CD4-positive, alpha-beta T cell treated with Interferon gamma for 1 hour (primary cell): ENCODE measurements around the gene CFAP99.
"Not testable (repeated sequence)": the region's sequence is repeated elsewhere in the genome, so short reads cannot be mapped to it uniquely, and the experiment has no call there.

ENCODE experiments used
- DNase-seq: peaks from one replicate; pipeline ENCODE4 v3.0.0-alpha.2; 2020

The CFAP99 gene

GRCh38 chr4:2412885-2413716 lies 5.7 kb upstream of the CFAP99 start:
- peak; percentile 91 for DNase-seq

- DNase-seq = peak; percentile 30
These were observed 4.7 kb upstream of the CFAP99 start for GRCh38 chr4:2413821-2414610.

DNA sequence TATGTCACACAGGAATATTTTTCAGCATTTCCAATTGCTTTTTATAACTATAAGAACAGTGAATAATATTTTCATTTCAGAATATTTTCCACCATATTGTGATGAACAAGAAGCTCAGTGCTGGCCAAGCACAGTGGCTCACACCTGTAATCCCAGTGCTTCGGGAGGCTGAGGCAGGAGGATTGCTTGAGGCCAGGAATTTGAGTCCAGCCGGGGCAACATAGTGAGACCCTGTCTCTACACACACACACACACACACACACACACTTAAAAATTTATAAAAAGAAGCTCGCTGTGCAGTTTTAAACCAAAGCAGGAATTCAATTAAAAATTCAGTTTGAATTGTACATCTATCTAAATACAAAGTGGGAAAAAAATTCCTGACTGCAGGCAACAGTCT lies 3.5 kb upstream of the CFAP99 start:
- no peak for DNase-seq

DNA sequence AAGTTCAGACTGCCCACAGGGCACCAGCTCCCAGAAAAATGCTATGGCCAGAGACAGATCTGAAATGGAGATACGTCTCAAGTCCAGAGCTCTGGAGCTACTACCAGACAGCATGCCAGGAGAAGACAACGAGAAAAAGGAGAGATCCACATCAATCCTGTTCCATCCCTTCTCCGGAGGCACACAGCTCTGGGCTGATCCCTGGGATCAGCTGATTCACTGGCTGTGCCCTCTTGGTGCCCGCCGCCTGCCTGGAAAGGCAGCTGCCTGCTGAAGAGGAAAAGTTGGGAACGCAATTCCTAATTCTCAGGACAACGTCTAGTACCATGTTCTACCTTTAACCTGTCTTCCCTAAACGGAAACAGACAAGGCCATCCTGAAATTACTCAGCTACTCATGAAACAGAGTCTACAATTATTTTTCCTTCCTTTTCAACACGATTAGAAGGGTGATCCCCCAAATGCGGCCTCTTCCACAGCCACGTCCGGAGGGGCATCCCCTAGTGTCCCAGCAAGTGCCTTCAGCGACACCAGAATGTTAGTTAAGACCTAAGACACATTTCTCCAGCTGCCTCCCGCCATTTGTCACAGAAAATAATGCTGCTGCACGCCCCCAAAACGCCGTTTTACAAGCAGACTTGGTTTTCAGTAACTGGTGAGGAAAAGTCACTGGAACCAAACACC lies 2.7 kb upstream of the CFAP99 start:
- no peak for DNase-seq

- no peak for DNase-seq
These were observed 2.1 kb upstream of the CFAP99 start for GRCh38 chr4:2416564-2417225.

DNA sequence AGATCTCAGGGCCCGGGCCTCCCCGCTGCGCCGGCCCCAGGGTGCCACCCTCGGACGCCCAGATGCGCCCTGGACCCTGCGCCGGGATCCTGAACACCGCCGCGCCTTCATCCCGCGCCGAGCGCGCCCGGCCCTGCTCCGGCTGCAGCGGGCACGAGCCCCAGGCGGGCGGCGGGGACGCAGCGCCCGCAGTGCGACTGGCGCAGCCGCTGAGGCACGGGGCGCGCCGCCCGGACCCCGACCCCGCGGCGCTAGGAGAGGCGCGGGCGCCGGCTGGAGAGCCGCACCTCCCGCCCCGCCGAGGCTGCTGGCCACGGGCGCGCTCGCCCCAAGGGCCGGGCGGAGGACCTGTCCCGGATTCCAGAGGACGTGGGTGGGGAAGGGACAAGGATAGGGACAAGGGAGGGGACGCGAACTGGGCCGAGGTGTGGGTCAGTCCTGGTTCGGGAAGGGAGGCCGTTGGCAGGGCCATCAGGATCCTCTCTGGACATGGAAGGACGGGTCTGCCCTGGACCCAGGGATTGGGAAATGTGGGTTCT lies 1.5 kb upstream of the CFAP99 start:
- no peak for DNase-seq

DNA sequence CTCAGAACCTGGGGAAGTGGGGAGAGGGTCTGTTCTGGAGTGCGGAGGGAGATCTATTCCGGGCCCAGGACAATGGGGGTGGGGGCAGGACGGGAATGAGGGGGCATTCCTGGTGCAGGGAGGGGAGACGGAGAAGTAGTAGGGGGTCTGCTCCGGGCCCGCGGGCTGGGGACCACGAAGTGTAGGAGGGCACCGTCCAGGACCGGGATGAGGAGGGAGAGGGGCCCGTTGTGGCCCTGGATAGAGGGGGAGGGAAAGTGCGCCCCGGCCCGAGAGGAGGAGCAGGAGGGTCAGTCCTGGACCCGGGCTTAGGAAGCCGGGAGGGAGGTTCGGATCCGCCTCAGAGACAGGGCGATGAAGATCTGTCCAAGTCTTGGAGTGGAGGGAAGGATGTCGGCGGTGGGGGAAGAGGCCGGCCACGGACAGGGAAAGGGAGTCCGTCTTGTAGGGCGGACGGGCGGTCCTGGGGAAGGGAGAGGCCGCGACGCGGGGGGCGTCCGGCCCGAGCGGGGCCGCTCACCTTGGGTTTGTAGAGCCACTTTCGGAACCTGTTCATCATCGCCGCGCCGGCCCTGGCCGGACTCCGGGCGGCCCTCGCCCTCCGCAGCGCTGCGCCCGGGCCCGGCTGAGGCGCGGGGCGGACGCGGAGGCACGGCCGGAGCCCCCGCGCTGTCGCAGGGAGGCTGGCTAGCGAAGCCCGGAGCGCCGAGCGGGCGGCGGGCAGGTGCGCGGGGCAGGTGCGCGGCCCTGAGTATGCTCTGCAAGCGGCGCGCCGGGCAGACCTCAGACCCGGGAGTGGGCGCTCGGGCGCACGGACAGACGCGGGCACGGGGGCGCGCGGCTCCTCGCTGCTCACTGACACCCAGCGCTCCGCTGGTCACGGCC lies 748 bp upstream of the CFAP99 start, which contains the start of gene ZFYVE28:
ZFYVE28 (minus strand) TSS at position 881 of the 885 bp plus-strand sequence; CDS start at position 559, 322 bp downstream.
- no peak for DNase-seq

GRCh38 chr4:2419814-2420213 lies 1.1 kb downstream of the CFAP99 start:
- DNase-seq = peak; percentile 60

- no peak for DNase-seq
These were observed 3.2 kb downstream of the CFAP99 start for GRCh38 chr4:2421928-2422327.

GRCh38 chr4:2423066-2423465 lies 4.3 kb downstream of the CFAP99 start:
- DNase-seq = no peak

GRCh38 chr4:2423695-2424094 lies 4.9 kb downstream of the CFAP99 start:
- no peak for DNase-seq

- no peak for DNase-seq
These were observed 5.8 kb downstream of the CFAP99 start for GRCh38 chr4:2424581-2424980.

DNA sequence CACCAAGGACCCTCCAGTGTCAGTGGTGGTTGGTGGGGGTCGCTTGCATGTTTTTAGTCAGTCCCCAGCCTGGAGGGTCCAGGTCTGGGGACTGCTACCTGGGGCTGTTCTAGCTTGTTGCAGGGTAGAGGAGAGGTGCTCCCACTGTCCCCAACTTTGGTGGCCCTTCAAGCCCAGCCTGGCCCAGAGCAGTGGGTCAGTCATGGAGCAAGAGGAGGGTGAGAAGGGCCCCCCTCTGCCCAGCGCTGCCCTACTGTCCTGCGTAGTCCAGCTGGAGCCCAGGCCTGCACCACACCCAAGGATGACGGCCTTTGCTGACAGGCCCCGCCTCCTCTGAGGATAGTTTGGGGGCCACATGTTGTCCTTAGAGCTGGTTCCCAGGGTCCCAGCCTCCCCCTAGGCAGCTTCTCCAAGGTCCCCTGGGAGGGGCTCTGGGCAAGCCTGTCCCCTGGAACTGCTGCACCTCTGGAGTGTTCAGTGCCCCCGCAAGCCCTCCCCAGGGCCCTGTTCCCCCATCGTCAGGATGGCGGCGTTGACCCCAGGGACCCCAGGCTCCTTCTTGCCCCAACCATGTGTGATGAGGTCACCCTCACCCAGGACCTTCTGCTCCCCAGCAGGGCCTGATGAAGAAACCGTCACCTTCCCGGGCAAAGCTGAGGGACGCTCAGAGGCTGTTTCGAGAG lies 6.8 kb downstream of the CFAP99 start:
- DNase-seq = no peak

GRCh38 chr4:2426069-2426397 lies 7.3 kb downstream of the CFAP99 start:
- no peak for DNase-seq

GRCh38 chr4:2426711-2427275 lies 8.0 kb downstream of the CFAP99 start:
- DNase-seq = no peak

- DNase-seq = no peak
These were observed 8.9 kb downstream of the CFAP99 start for GRCh38 chr4:2427383-2428334.

- DNase-seq = no peak
These were observed 9.9 kb downstream of the CFAP99 start for GRCh38 chr4:2428496-2429213.

DNA sequence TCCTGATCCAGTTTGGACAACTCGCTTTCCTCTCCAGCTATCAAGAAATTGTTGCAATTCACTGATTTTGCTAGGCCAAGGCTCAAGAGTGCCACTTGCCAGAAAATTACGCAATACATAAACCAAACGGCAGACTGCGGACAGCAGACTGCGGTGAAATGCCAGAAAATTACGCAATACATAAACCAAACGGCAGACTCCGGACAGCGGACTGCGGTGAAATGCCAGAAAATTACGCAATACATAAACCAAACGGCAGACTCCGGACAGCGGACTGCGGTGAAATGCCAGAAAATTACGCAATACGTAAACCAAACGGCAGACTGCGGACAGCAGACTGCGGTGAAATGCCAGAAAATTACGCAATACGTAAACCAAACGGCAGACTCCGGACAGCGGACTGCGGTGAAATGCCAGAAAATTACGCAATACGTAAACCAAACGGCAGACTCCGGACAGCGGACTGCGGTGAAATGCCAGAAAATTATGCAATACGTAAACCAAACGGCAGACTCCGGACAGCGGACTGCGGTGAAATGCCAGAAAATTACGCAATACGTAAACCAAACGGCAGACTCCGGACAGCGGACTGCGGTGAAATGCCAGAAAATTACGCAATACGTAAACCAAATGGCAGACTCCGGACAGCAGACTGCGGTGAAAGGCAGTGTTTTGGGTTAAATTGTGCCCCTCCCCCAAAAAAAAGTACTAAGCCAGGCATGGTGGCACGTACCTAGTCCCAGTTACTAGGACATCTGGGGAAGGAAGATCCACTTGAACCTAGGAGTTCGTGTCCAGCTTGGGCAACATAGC lies 11.4 kb downstream of the CFAP99 start:
- not testable (repeated sequence) for DNase-seq
